AG04449 (cell line): ENCODE data around the gene PLEKHG2.
A peak's percentile ranks its signal among the peaks of the same experiment; 100 is the strongest.

Source experiments
- CTCF ChIA-PET: fragments of 350-600 bp; formaldehyde crosslinking; extraction: SDS; loops from one replicate; lab custom pipeline; 2021; ENCODE audit warnings: antibody characterized with exemption; lab: Yijun Ruan, JAX
- POLR2A ChIA-PET: fragments of 400-600, 350-600 bp; formaldehyde crosslinking; extraction: SDS; loops from one replicate; lab custom pipeline; 2020; ENCODE audit warnings: antibody characterized with exemption, inconsistent platforms; lab: Yijun Ruan, JAX
- DNase-seq: peaks from one replicate; pipeline ENCODE4 v3.0.0-alpha.2; 2010; ENCODE audit warnings: low read depth, low spot score
- H3K4me3 ChIP-seq: 2 replicates; pipeline ENCODE4 v1.5.1; 2011; ENCODE audit warnings: low read depth, mild to moderate bottlenecking, control low read depth, low read length
- CTCF ChIP-seq: IDR thresholded peaks from one replicate; pipeline ENCODE4 v1.5.1; 2011; ENCODE audit warnings: mild to moderate bottlenecking, moderate library complexity, low read length, control low read depth, inconsistent platforms; ENCODE audit not compliant: insufficient read depth; ENCODE audit errors: missing control alignments

The PLEKHG2 gene

GRCh38 chr19:39415111-39416046, 2.9 kb downstream of the PLEKHG2 start:
- peak overlapping the region; percentile 87 for H3K4me3 ChIP-seq
- ChIA-PET CTCF (interaction anchor here (0.6 to 4.4 kb wide), 12 partner anchors 10 to 125 kb away, joined by 3 to 26 read pairs (median 4); partner anchors contain the start of genes EID2, EID2B, MED29 and PAF1), POLR2A (interaction anchor here (1.8 to 4.4 kb wide), 3 partner anchors 9 to 20 kb away, joined by 8 to 31 read pairs (median 16); partner anchors contain the start of gene RPS16)
- DNase-seq, result no peak
- TF ChIP-seq CTCF, result no peak

GRCh38 chr19:39416152-39417120, 4.0 kb downstream of the PLEKHG2 start:
- H3K4me3 ChIP-seq, result no peak overlapping the region; the same call in 1 of the 2 replicates
- TF ChIP-seq CTCF, result no peak
- ChIA-PET CTCF (interaction anchor here (1.4 to 4.4 kb wide), 4 partner anchors 11 to 19 kb away, joined by 4 to 26 read pairs (median 11); partner anchors contain the start of gene RPS16), POLR2A (interaction anchor here (4.4 kb wide), 1 partner anchor 19 kb away, joined by 31 read pairs; the partner anchor contains the start of gene RPS16)
- DNase-seq, result no peak

GRCh38 chr19:39417463-39418181, 5.2 kb downstream of the PLEKHG2 start:
- H3K4me3 ChIP-seq, result no peak overlapping the region
- POLR2A ChIA-PET, result interaction anchor here (4.4 kb wide), 1 partner anchor 18 kb away, joined by 31 read pairs; the partner anchor contains the start of gene RPS16
- CTCF ChIA-PET, result interaction anchor here (1.5 to 4.4 kb wide), 4 partner anchors 10 to 20 kb away, joined by 3 to 26 read pairs (median 12); no protein-coding TSS in a partner anchor
- no peak for TF ChIP-seq CTCF
- no peak for DNase-seq

- DNase-seq, result no peak
- no peak overlapping the region for H3K4me3 ChIP-seq
- CTCF ChIA-PET, result interaction anchor here (0.9 to 3.5 kb wide), 5 partner anchors 9 to 22 kb away, joined by 3 to 20 read pairs (median 3); partner anchors contain the start of gene RPS16
- POLR2A ChIA-PET, result interaction anchor here (0.8 kb wide), 1 partner anchor 17 kb away, joined by 3 read pairs; the partner anchor contains the start of gene RPS16
- no peak for TF ChIP-seq CTCF
These were observed 6.5 kb downstream of the PLEKHG2 start for GRCh38 chr19:39419003-39419402.

- no peak for DNase-seq
- ChIA-PET CTCF (interaction anchor here (0.9 to 3.5 kb wide), 2 partner anchors 9 to 24 kb away, joined by 3 to 20 read pairs; partner anchors contain the start of gene PLEKHG2), POLR2A (interaction anchor here (0.9 to 1.9 kb wide), 4 partner anchors 8 to 78 kb away, joined by 3 to 7 read pairs (median 5); partner anchors contain the start of genes RPS16 and SAMD4B)
- TF ChIP-seq CTCF, result no peak
- H3K4me3 ChIP-seq, result no peak overlapping the region
These were observed 8.3 kb downstream of the PLEKHG2 start for GRCh38 chr19:39420769-39421168.
